Measurements from ENCODE around the gene FXYD7. TPM values are rescaled to one million over a fixed set of nuclear protein-coding genes. Genes with fewer than 3 reads are reported as not detected.
A peak's percentile ranks its signal among the peaks of the same experiment; 100 is the strongest.

Gene FXYD7
- total and polyA plus RNA-seq, 9 of the 15 experiments (the other 6 are each of a cell fraction or from before 2014, with no cell fraction given) = 0.10 to 0.80 (median 0.31) TPM; not detected in 3

GRCh38 chr19:35154525-35155406 is 11.7 kb downstream of the FXYD7 start, which contains the start of gene FXYD5 (continued):
- TF ChIP-seq ZBTB11 (CRISPR knock-in tag; IDR thresholded peaks at IDR 0.05) (0 out of 6 replicates have a peak, but pooled peaks of 1 of the 3 experiments have one; percentile 44), MCM2 (IDR thresholded peaks at IDR 0.05; ENCODE audit: low read depth) (no peak), OTX1 (CRISPR knock-in tag; IDR thresholded peaks at IDR 0.05) (peak; percentile 42; the same call in 1 of the 2 replicates), SRSF1 (IDR thresholded peaks at IDR 0.05; ENCODE audit: low read depth, low read length) (no peak), ZNF263 (CRISPR knock-in tag; IDR thresholded peaks at IDR 0.05; ENCODE audit: borderline replicate concordance) (peak; percentile 68; the same call in 1 of the 2 replicates), BCOR (IDR thresholded peaks at IDR 0.05) (peak; percentile 80), SMARCA4 (IDR thresholded peaks at IDR 0.05) (peak; percentile 62), POLR2B (IDR thresholded peaks at IDR 0.05; ENCODE audit: low read depth, partially characterized antibody) (peak; percentile 85), RBM39 (optimal IDR thresholded peaks at IDR 0.05; ENCODE audit: low read depth, low read length) (no peak), NR1H2 (CRISPR knock-in tag; IDR thresholded peaks at IDR 0.05) (no peak), POLR2AphosphoS2 (IDR thresholded peaks at IDR 0.05; ENCODE audit: low read length) (peak; percentile 41; the same call in 1 of the 2 replicates), MAZ (CRISPR knock-in tag; conservative IDR thresholded peaks at IDR 0.05 in 1 of 2, IDR thresholded peaks at IDR 0.05 in 1 of 2) (peak; percentile 77 to 78; a peak in 3 of 4 replicates), ESRRB (CRISPR knock-in tag; IDR thresholded peaks at IDR 0.05; ENCODE audit: borderline replicate concordance) (no peak; the same call in 1 of the 2 replicates), YY1 (IDR thresholded peaks at IDR 0.05; ENCODE audit: borderline replicate concordance in 1 of 3, control insufficient read depth in 1 of 3, extremely low read depth in 1 of 3, insufficient read depth in 3 of 3, insufficient read length in 1 of 3, insufficient replicate concordance in 2 of 3, low read depth in 1 of 3, low read length in 2 of 3) (peak in 2 of 3 experiments; percentile 3 to 56), ZNF639 (CRISPR knock-in tag; conservative IDR thresholded peaks at IDR 0.05 in 1 of 2, IDR thresholded peaks at IDR 0.05 in 1 of 2) (no peak), GABPA (tag; conservative IDR thresholded peaks at IDR 0.05; ENCODE audit: low read depth) (0 out of 2 replicates have a peak, but pooled peaks have one; percentile 40), ZBTB9 (CRISPR knock-in tag; IDR thresholded peaks at IDR 0.05) (0 out of 2 replicates have a peak, but pooled peaks have one; percentile 22), SRF (CRISPR knock-in tag; IDR thresholded peaks at IDR 0.05) (no peak), STAT5B (CRISPR knock-in tag; IDR thresholded peaks at IDR 0.05) (no peak)
